Tibial nerve (tissue), 4 donors: ENCODE results near the gene DLGAP1. TPM values are rescaled to one million over a fixed set of nuclear protein-coding genes. Genes with fewer than 3 reads are reported as not detected.

Experiments
- DNase-seq, 2 donors: peaks; one replicate each; pipeline ENCODE4 v3.0.0-alpha.2; 2019; ENCODE audit warnings: low spot score in 2 of 2
- H3K27ac ChIP-seq, 4 donors: fragments of 200-600 bp; sonication (generic) in 3 of 4; one replicate each; pipeline ENCODE4 v1.5.1; 2017 to 2019; ENCODE audit warnings: mild to moderate bottlenecking in 1 of 4
- H3K27me3 ChIP-seq, 2 donors: fragments of 200-600 bp; sonication (generic) in 1 of 2; one replicate each; pipeline versions ENCODE4 v1.5.1 to v1.6.0; 2017 to 2019
- H3K36me3 ChIP-seq, 3 donors: fragments of 200-600 bp; sonication (generic); one replicate each; pipeline ENCODE4 v1.5.1; 2018 to 2019
- H3K4me1 ChIP-seq, 4 donors: fragments of 200-600 bp; sonication (generic) in 3 of 4; one replicate each; pipeline ENCODE4 v1.5.1; 2017 to 2019
- H3K4me3 ChIP-seq, 4 donors: fragments of 200-600 bp; sonication (generic) in 3 of 4; one replicate each; pipeline ENCODE4 v1.5.1; 2017 to 2019; ENCODE audit warnings: mild to moderate bottlenecking in 1 of 4, moderate library complexity in 1 of 4
- H3K9me3 ChIP-seq, 4 donors: fragments of 200-600 bp; sonication (generic) in 3 of 4; one replicate each; pipeline ENCODE4 v1.5.1; 2017 to 2019
- EP300 ChIP-seq, 2 donors: sonication (generic); formaldehyde crosslinking; IDR thresholded peaks; one replicate each; pipeline ENCODE4 v1.6.1; 2017; ENCODE audit warnings: antibody characterized with exemption in 2 of 2, mild to moderate bottlenecking in 1 of 2
- POLR2A ChIP-seq, 2 donors: fragments of 450-650 bp; IDR thresholded peaks; one replicate each; pipeline ENCODE4 v1.6.1; 2017; ENCODE audit warnings: antibody characterized with exemption in 2 of 2, mild to moderate bottlenecking in 2 of 2, moderate library complexity in 2 of 2
- WGBS, 2 donors: methylation state at CpG; one replicate each; pipeline ENCODE4 v1.1.5; 2018; 5-methylcytosine and 5-hydroxymethylcytosine counted together
- total RNA-seq, 4 donors: library from RNA; depleted of rRNA; stranded (reverse); fragments of >200 nt; gene quantifications; one replicate each; pipeline ENCODE4 v1.1.0, GENCODE V29; 2016
- TF ChIP-seq, protein P1 (sequence below), 5 experiments: fragments of 200-600 bp in 3 of 5; fragments of 450-650 bp in 2 of 5; sonication (generic) in 3 of 5; IDR thresholded peaks; one replicate each; pipeline ENCODE4 v1.5.1; 2016 to 2019; ENCODE audit warnings: antibody characterized with exemption in 5 of 5, mild to moderate bottlenecking in 3 of 5, moderate library complexity in 2 of 5

Gene DLGAP1
- total RNA-seq, 4 donors from 2014 or later, result 1.5 to 18.3 (median 2.5) TPM

DNA sequence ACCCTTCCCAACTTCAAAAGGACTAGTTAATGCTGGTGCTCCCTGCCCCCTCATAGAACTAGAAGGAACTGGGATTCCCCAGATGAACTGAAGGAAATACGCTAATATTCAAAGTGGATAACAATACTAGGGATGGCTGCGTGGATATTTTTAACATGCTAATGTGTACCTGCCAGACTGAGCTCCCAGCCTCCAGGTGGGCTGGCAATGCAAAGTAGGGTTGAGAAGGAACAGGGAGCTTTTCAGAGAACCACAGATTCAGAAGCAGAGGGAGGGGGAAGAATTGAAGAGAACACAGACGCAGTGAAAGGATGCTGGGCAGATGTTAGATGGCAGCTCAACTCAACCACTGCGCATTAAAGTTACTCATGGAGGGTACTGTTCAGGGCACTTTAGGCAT is 650.8 kb downstream of the DLGAP1 start:
- TF ChIP-seq EP300 (IDR thresholded peaks at IDR 0.05) (no peak), POLR2A (IDR thresholded peaks at IDR 0.05) (no peak)
- TF ChIP-seq, protein P1, sequence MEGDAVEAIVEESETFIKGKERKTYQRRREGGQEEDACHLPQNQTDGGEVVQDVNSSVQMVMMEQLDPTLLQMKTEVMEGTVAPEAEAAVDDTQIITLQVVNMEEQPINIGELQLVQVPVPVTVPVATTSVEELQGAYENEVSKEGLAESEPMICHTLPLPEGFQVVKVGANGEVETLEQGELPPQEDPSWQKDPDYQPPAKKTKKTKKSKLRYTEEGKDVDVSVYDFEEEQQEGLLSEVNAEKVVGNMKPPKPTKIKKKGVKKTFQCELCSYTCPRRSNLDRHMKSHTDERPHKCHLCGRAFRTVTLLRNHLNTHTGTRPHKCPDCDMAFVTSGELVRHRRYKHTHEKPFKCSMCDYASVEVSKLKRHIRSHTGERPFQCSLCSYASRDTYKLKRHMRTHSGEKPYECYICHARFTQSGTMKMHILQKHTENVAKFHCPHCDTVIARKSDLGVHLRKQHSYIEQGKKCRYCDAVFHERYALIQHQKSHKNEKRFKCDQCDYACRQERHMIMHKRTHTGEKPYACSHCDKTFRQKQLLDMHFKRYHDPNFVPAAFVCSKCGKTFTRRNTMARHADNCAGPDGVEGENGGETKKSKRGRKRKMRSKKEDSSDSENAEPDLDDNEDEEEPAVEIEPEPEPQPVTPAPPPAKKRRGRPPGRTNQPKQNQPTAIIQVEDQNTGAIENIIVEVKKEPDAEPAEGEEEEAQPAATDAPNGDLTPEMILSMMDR (IDR thresholded peaks at IDR 0.05), result no peak
- no peak for DNase-seq
- Histone ChIP-seq H3K4me3 (no peak overlapping the region), H3K9me3 (no peaks in the 10 kb centered on the region), H3K27ac (no peak overlapping the region), H3K36me3 (no peaks in the 10 kb centered on the region), H3K27me3 (no peaks in the 10 kb centered on the region), H3K4me1 (no peaks in the 10 kb centered on the region)
- WGBS, 2 donors, result 91% methylated on average over 4 of the region's 4 CpGs

DNA sequence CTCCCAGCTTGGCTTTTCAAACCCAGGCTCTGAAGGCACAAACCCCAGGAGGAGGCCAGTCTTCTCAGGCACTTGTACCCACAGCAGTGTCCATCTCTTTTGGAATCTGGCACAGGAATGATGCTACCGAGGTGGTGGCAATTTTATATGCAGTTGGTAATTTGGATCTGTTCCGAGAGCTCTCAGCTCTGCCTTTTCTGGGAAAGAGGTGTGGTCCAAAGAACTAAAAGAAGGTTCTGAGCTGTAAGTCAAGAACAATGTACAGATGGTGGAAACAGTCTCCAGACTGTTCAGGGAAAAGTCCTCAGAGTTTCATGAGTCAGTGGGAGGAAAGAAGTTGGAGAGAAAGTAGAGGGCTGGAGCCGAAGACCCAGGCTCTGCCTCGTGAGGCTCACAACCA is 651.8 kb downstream of the DLGAP1 start:
- Histone ChIP-seq H3K36me3 (no peaks in the 10 kb centered on the region), H3K4me1 (no peaks in the 10 kb centered on the region), H3K9me3 (no peaks in the 10 kb centered on the region), H3K4me3 (no peak overlapping the region), H3K27me3 (no peaks in the 10 kb centered on the region), H3K27ac (no peak overlapping the region)
- WGBS, 2 donors, result 80 to 85% methylated on average over 4 of the region's 4 CpGs
- DNase-seq, result no peak
- no peak for TF ChIP-seq POLR2A (IDR thresholded peaks at IDR 0.05)
- no peak for TF ChIP-seq EP300 (IDR thresholded peaks at IDR 0.05)
- TF ChIP-seq, protein P1 (IDR thresholded peaks at IDR 0.05), result no peak

- WGBS, 2 donors, result 62 to 65% methylated on average over 4 of the region's 4 CpGs
- no peaks in the 10 kb centered on the region for H3K36me3 ChIP-seq
- no peaks in the 10 kb centered on the region for H3K27me3 ChIP-seq
- no peak for TF ChIP-seq EP300 (IDR thresholded peaks at IDR 0.05)
- TF ChIP-seq, protein P1 (IDR thresholded peaks at IDR 0.05), result no peak
- no peak overlapping the region for H3K27ac ChIP-seq
- no peaks in the 10 kb centered on the region for H3K9me3 ChIP-seq
- no peak for DNase-seq
- no peak overlapping the region for H3K4me3 ChIP-seq
- no peaks in the 10 kb centered on the region for H3K4me1 ChIP-seq
Observed at GRCh38 chr18:3799515-3799914, 655.6 kb downstream of the DLGAP1 start.

GRCh38 chr18:3798032-3798431 is 657.1 kb downstream of the DLGAP1 start:
- no peak overlapping the region for H3K27ac ChIP-seq
- no peaks in the 10 kb centered on the region for H3K36me3 ChIP-seq
- H3K9me3 ChIP-seq, result no peaks in the 10 kb centered on the region
- no peak overlapping the region for H3K4me3 ChIP-seq
- no peaks in the 10 kb centered on the region for H3K4me1 ChIP-seq
- no peaks in the 10 kb centered on the region for H3K27me3 ChIP-seq
- no peak for TF ChIP-seq EP300 (IDR thresholded peaks at IDR 0.05)
- TF ChIP-seq, protein P1 (IDR thresholded peaks at IDR 0.05), result no peak
- TF ChIP-seq POLR2A (IDR thresholded peaks at IDR 0.05), result no peak
- WGBS, 2 donors, result 85 to 86% methylated on average over 3 of the region's 3 CpGs
- DNase-seq, result no peak

- no peaks in the 10 kb centered on the region for H3K36me3 ChIP-seq
- H3K27me3 ChIP-seq, result no peaks in the 10 kb centered on the region
- H3K27ac ChIP-seq, result no peak overlapping the region
- no peak overlapping the region for H3K4me3 ChIP-seq
- no peaks in the 10 kb centered on the region for H3K4me1 ChIP-seq
- TF ChIP-seq POLR2A (IDR thresholded peaks at IDR 0.05), result no peak
- TF ChIP-seq EP300 (IDR thresholded peaks at IDR 0.05), result no peak
- TF ChIP-seq, protein P1 (IDR thresholded peaks at IDR 0.05), result no peak
- WGBS, 2 donors, result 91 to 96% methylated on average over 6 of the region's 6 CpGs
- no peak for DNase-seq
- H3K9me3 ChIP-seq, result no peaks in the 10 kb centered on the region
Observed at GRCh38 chr18:3796434-3796833, 658.7 kb downstream of the DLGAP1 start.
